ENCODE data around the gene HELB. TPM values are rescaled to one million over a fixed set of nuclear protein-coding genes. Genes with fewer than 3 reads are reported as not detected.

Gene HELB
- total and polyA plus RNA-seq, 2 of the 8 experiments (the other 6 are each of a cell fraction or from before 2014, with no cell fraction given) = 1.8 to 7.6 TPM

GRCh38 chr12:66258011-66258410 lies 44.3 kb upstream of the HELB start:
- Histone ChIP-seq H4K8ac (ENCODE audit: extremely low read depth, insufficient read depth, low read length) (no peak overlapping the region), H4K5ac (ENCODE audit: insufficient read length, low read depth, low read length) (no peak overlapping the region), H2BK120ac (replicated peaks; ENCODE audit: low read depth, low read length) (no peak overlapping the region), H2AFZ (ENCODE audit: low read length) (no peak overlapping the region), H2BK5ac (ENCODE audit: low read depth, low read length) (no peak overlapping the region), H3K4me3 (ENCODE audit: extremely low read depth in 1 of 4, insufficient read depth in 2 of 4, low read depth in 3 of 4, low read length in 4 of 4) (no peak overlapping the region), H3K27ac (ENCODE audit: low read depth, low read length) (no peak overlapping the region), H3K18ac (ENCODE audit: extremely low read depth, low read length) (no peak overlapping the region), H3K9ac (replicated peaks in 1 of 4; ENCODE audit: extremely low read depth in 1 of 4, low read depth in 3 of 4, low read length in 3 of 4) (no peak overlapping the region), H3K14ac (ENCODE audit: insufficient read length) (no peak overlapping the region), H2BK15ac (ENCODE audit: low read length) (no peak overlapping the region), H3K79me2 (ENCODE audit: control insufficient read depth in 1 of 2, insufficient read depth in 2 of 2, low read length in 2 of 2) (no peaks in the 10 kb centered on the region), H3K23me2 (ENCODE audit: low read depth, low read length) (no peaks in the 10 kb centered on the region), H3K9me3 (ENCODE audit: insufficient read depth in 2 of 2, low read depth in 1 of 2, low read length in 1 of 2) (no peaks in the 10 kb centered on the region), H4K20me1 (replicated peaks in 1 of 2; ENCODE audit: control insufficient read depth in 1 of 2, insufficient read depth in 2 of 2, low read length in 2 of 2) (no peaks in the 10 kb centered on the region), H2AK5ac (ENCODE audit: low read depth, low read length) (no peak overlapping the region), H3K4me1 (replicated peaks in 1 of 4; ENCODE audit: control insufficient read depth in 3 of 4, insufficient read depth in 4 of 4, low read length in 3 of 4) (peaks cover 0 to 3% (median 0%) of the 10 kb centered on the region in 4 experiments; a peak in 1 of 7 replicates), H3K4me2 (ENCODE audit: insufficient read depth in 1 of 2, low read depth in 2 of 2, low read length in 2 of 2) (no peak overlapping the region), H3K27me3 (replicated peaks in 1 of 4; ENCODE audit: control insufficient read depth in 3 of 4, extremely low read depth in 1 of 4, insufficient read depth in 3 of 4, low read length in 3 of 4) (no peaks in the 10 kb centered on the region), H4K91ac (replicated peaks; ENCODE audit: insufficient read length, low read length) (no peak overlapping the region), H2BK20ac (ENCODE audit: low read length) (no peak overlapping the region), H3K36me3 (ENCODE audit: control insufficient read depth in 2 of 4, insufficient read depth in 4 of 4, low read length in 3 of 4) (no peaks in the 10 kb centered on the region), H3K79me1 (ENCODE audit: low read depth, low read length) (no peaks in the 10 kb centered on the region), H2BK12ac (ENCODE audit: low read depth, low read length) (no peak overlapping the region), H3K56ac (replicated peaks; ENCODE audit: insufficient read length, low read depth, low read length) (no peak overlapping the region), H3K4ac (replicated peaks; ENCODE audit: insufficient read length, low read depth, low read length) (no peak overlapping the region), H3K23ac (ENCODE audit: insufficient read length) (no peak overlapping the region)
- DNase-seq (ENCODE audit: low read depth in 1 of 2, low spot score in 2 of 2) (peak in 1 of 2 experiments; percentile 13), FAIRE-seq (no peak)
- ChIA-PET POLR2A (ENCODE audit: partially characterized antibody) (no interaction called here), CTCF (ENCODE audit: partially characterized antibody) (interaction anchor here (1.7 kb wide), 1 partner anchor 12 kb away, joined by 6 read pairs; no protein-coding TSS in a partner anchor)
- WGBS, 2 experiments (ENCODE audit: extremely low coverage in 1 of 2, insufficient coverage in 1 of 2, insufficient read length in 1 of 2, insufficient replicate concordance in 2 of 2, low coverage in 1 of 2, low lambda C conversion rate in 2 of 2, missing lambda C conversion rate in 1 of 2) = 95% methylated on average over 3 of the region's 3 CpGs; no CpG with 5 or more reads in 1 of the 2 experiments
- no peak for TF ChIP-seq RBBP5 (IDR thresholded peaks at IDR 0.05; ENCODE audit: borderline replicate concordance, low read depth, low read length)
- TF ChIP-seq SP2 (IDR thresholded peaks at IDR 0.05; ENCODE audit: low read length) = no peak
- TF ChIP-seq TAF1 (IDR thresholded peaks at IDR 0.05; ENCODE audit: low read depth, low read length) = no peak
- TF ChIP-seq CTCF (IDR thresholded peaks at IDR 0.05; ENCODE audit: control extremely low read depth in 1 of 3, insufficient read depth in 1 of 3, low read depth in 1 of 3, low read length in 3 of 3) = no peak
- no peak for TF ChIP-seq KDM1A (IDR thresholded peaks at IDR 0.05; ENCODE audit: borderline replicate concordance, low read length)
- TF ChIP-seq RAD21 (IDR thresholded peaks at IDR 0.05 in 1 of 2, conservative IDR thresholded peaks at IDR 0.05 in 1 of 2; ENCODE audit: low read depth in 2 of 2, low read length in 2 of 2) = no peak
- TF ChIP-seq ATF3 (IDR thresholded peaks at IDR 0.05; ENCODE audit: insufficient read depth, low read depth, low read length) = no peak
- TF ChIP-seq RXRA (IDR thresholded peaks at IDR 0.05; ENCODE audit: insufficient read depth, low read depth, low read length) = no peak
- TF ChIP-seq TBP (IDR thresholded peaks at IDR 0.05; ENCODE audit: low read depth, low read length) = no peak
- TF ChIP-seq ASH2L (IDR thresholded peaks at IDR 0.05; ENCODE audit: low read length) = no peak
- no peak for TF ChIP-seq JUND (IDR thresholded peaks at IDR 0.05; ENCODE audit: low read length)
